Myocyte (in vitro differentiated cells): ENCODE measurements around the gene CEP192. TPM values are rescaled to one million over a fixed set of nuclear protein-coding genes. Genes with fewer than 3 reads are reported as not detected.
A peak's percentile ranks its signal among the peaks of the same experiment; 100 is the strongest.
"Not testable (repeated sequence)": the region's sequence is repeated elsewhere in the genome, so short reads cannot be mapped to it uniquely, and the experiment has no call there.

Experiments used
- DNase-seq: peaks from one replicate; pipeline ENCODE4 v3.0.0-alpha.2; 2012; ENCODE audit warnings: low read depth
- total RNA-seq: library from RNA; depleted of rRNA; stranded (reverse); fragments of >200 nt; gene quantifications from 2 replicates; pipeline ENCODE4 v1.2.3, GENCODE V29; 2014

CEP192 gene
- total RNA-seq, 1 donor from 2014 or later = 17.0 TPM

DNA sequence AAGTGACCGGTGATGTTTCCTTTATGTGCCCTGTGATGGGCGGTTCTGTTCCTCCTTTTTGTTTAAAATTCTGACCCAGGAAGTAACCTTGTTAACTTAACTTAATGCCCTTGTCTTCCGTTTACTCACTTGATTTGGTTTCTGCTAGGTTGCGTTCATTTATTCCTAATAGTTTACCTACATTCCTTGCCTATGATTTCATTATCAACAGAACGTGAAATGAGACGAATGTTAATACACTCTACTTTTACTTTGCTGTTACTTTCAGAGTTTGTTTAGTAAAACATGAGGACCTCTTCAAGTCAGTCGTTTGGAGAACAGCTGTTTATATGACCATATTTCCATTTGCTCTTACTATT, 638 bp downstream of the CEP192 start:
- DNase-seq = no peak

DNA sequence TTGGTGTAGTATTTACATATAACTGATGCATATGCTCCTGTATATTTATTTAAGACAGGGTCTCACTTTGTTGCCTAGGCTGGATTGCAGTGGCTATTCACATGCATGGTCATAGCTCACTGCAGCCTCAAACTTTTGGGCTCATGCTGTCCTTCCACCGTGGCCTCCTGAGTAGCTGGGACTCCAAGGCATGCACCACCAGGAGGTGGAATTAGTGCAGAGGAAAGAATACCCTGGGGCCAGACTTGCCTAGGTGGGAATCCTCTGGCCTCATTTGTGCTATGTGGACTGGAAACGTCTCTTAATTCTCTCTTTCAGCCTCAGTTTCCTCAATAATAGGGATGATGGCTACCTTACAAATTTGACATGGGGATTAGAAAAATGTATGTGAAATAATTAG, 2.3 kb downstream of the CEP192 start:
- DNase-seq = no peak

DNA sequence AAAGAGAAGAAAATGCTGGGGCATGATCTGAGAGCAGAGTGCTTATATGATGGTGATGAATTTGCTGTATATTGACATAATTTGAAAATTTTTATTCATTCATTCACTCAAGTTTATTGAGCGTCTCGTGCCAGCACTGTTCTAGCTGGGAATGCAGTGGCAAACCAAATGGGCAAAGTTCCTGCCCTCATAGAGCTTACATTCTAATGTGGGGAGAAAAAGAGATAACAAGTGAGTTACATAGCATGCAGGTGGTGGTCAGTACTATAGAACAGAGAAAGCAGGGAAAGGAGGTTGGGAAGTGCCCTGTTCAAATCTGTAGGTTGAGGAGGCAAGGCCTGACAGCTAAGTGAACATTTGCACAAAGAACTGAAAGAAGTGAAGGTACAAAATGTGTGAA, 4.3 kb downstream of the CEP192 start:
- DNase-seq = no peak

DNA sequence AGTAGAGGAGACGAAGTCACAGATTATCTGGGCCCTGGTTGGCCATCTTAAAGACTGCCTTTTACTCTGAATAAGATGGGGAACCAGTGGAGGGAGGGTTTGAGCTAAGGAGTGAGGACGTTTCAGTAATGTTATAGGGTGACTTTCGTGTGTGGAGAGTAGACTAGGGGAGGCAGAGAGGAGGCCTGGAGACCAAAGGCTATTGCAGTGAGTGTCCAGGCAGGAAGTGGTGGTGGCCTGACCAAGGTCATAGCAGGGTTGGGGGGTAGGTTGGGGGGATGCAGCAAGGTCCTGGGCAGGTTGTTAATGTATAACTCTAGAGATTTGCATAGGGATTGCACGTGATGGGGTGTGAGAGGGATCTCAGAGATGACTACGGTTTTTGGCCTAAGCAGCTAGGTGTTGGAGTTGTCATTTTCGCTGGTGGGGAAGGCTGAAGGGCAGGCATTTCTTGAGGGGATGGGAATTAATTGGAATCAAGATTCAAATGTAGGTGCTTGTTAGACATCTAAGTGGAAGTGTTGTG, 4.9 kb downstream of the CEP192 start:
- DNase-seq = no peak

DNA sequence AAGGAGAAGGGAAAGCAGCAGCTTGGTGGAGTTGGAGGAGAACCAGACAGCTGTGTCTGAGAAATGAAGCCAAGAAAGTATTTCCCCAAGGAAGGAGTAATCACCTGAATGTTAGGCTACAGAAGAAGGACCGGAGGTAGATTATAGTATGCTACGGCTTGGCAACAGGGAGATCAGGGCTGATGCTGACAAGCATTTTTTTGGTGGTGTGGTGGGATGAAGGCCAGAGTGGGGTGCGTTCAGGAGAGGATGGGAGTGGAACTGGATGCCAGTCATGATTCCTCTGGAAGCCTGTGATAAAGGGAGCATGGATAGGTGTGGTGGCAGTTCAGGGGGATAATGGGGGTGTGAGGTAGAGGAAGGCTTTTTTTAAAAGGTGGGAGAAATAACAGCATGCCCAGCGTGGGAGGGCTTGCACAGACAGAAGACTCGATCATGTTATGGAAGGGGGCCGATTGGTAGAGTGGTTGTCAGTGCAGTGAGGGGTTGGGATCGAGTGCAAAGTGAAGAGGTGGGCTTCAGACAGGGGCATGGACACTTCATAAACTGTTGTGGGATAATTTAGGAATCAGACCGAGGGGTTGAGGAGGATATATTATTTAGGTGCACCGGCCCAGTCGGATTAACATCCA, 5.6 kb downstream of the CEP192 start:
- no peak for DNase-seq

DNA sequence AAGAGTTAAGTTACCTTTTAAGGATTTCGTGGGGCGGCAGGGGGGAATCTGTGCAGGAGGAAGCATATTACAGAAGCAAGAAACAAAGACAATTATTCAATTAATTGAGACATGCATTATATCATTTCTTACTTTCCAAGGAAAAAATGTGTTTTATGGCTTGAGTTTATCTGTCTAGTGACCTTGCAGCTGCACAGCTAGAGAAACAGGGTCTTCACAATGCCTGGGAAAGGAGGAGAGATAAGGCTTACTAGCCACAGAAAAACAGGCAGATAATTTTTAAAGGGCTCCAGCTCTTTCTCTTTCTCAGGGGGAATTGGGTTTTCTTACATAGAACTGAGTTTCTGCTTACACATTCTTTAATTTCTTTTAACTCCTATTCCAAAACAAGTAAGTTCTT, 6.2 kb downstream of the CEP192 start:
- DNase-seq = not testable (repeated sequence)

DNA sequence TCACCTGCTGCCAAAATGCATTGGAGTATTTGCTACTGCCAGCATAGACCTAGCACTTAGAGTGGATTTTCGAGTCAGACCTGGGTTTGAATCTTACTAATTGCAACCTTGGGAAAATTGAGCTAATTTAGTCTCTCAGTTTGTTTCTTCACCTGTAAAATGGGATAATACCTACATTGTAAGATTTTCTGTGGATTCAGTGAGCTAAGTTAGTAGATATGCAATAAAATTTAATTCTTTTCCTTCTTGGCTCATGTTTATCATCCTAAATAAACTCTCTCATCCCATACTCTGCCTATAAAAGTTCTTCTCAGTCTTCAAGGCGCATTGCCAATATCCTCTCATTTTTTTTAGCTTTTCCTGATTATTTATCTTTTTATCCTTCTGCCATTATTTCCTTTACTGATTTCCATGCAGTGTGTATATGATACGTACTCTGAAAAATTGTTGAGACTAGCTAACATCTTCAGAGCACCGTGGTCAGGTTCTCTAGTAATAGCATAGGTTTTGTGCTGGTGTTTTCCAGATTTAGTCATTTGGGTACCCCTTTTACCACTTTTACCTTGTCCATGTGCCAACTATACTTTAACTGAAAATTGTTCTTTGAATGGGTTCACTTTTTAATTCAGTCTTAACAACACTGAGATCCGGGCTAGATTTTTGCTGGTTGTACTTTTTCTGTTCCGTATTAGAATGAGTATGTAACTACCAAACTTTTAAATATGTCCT, 7.3 kb downstream of the CEP192 start:
- DNase-seq = no peak

DNA sequence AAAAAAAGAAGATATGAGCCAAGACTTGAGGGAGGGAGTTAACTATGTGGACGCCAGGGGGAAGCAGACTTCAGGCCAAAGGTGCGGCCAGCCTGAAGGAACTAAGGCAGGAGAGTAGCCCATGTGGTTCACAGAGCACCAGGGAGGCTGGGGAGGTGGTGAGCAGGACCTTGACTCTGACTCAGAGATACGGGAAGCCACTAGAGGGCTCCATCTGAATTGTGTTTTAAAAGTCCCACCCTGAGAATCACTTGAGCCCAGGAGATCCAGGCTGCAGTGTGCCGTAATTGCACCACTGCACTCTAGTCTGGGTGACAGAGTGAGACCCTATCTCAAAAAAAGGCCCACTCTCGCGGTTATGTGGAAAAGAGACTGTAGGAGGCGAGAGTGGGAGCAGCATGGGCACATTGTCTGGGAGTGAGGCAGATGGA, 12.3 kb downstream of the CEP192 start:
- peak; percentile 26 for DNase-seq

DNA sequence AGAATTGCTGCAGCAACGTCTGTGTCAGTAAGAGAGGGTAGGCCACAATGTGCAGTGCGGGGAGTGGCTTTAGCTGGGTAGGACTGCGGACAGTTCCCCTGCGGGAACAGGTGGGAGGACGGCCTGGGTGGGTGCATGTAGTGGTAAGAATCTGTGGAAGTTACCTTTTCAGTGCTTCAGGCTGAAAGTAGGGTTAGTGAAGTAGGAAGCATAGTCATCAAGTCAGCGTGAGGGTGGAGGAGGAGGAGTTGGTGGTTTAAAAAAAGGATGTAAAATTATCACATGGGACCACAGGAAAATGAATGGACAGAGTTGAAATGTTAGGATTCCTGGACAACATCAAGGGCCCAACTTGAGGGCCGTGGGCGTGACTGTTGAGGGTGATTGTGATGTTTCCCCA, 13.2 kb downstream of the CEP192 start:
- DNase-seq = no peak

DNA sequence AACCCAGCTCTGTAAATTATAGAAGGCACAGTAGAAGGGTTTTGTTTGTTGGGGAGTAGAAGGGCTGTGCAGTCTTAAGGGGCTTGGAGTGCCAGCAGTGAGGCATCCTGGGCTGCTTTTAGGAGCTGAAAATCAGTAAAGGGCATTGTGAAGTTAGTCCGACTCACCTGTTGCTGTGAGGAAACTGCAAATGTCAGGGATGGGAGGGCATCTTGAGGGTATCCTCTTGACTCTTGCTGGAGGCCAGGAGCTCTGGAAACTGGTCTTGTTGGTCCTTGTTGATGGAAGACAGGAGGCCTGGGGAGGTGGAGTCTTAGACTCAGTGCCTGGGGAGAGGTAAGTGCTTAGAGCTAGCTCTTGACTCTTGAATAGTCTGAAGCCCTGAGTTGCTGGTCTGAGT, 14.1 kb downstream of the CEP192 start:
- DNase-seq = no peak

DNA sequence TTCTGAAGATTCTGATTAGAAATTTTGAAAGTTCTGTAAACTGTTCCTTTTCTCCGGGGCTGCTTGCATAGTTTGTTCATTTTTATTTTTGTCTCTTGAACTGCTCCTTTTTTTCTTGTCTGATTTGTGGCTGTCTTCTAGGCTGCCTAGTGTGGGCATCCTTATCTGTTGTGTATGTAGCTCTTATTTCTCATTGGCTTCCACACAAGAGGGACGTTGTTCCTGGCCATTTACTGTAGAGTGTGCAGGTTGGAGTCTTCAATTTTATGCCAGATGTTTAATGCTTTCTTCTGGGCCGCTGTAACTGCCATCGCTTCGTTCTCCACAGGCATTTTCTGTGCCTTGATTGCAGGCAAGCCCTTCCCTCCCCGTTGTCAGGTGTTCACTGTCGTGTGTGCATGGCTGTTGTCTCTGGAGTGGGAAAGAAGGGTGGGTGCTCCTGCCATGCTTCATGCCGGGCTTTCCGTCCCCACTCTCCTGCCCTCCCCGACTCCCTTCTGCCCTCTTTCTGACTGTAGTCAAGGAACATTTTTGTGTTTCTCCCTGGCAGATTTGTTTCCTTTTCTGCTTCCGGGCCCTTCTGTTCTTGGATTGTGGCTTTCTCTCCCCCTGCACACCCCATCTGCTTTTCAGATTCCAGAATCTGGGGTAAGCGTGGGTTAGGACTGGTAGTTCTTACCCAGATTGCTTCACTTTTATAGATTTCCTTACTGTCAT, 15.5 kb downstream of the CEP192 start:
- peak; percentile 45 for DNase-seq

DNA sequence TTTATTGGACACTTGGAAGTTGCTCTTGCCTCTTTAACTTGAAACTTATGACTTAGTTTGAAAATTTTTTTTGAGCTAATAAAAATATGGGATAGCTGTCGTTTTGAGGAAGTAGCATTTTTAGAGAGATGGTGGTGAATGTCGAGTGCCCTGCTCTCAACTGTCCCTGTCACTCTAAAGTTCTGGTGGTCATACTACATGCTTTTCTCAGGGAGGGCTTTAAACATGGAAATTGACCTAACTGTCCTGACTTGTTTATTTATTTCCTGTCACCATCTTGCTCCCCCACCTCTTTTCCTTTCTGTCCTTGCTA, 16.0 kb downstream of the CEP192 start:
- DNase-seq = peak; percentile 55

DNA sequence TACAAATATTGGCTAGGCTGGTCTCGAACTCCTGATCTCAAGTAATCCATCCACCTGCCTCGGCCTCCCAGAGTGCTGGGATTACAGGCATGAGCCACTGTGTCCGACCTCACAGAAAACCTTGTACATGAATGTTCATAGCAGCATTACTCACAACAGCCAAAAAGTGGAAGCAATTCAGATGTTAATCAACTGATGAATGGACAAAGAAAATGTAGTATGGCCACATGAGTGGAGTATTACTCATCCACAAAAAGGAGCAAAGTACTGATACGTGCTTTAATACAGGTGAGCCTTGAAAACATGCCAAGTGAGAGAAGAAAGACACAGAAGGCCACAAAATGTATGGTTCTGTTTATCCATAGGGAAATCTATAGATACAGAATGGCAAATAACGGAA, 20.6 kb downstream of the CEP192 start:
- DNase-seq = no peak

DNA sequence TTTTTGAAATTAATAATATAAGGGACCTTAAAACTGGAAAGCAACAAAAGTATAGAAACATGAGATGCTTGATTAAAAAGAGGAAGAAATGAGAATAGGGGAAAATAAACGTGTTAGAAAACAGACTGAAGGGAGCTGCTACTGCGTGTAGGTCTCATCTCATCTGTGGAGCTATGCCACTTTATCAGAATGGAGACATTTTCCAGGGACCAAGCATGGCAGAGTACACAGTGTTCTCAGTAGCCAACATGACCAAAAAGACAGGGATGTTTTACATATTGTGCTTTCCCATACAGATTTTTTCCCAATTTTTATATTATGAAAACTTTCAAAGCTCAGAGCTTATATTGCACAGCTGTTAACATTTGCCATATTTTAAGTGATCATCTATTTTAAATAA, 23.1 kb downstream of the CEP192 start:
- no peak for DNase-seq

DNA sequence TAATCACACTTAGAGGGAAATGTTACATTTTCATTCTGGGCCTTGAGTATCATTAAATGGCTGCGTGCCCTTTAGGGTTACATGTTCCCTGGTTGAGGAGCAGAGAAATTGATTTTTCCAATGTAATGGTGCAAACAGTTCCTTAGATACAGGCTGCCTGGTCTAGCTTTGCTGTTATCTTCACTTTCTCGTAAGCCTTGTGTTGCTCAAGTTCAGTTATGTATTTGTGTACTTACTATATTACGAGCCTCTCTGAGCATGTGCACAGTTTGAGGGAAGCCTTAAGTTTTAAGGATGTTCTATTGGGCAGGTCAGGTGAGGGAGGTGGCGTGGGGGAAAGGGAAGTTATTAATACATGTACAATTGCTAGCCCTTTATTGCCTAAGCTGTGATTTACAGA, 23.7 kb downstream of the CEP192 start:
- DNase-seq = no peak

DNA sequence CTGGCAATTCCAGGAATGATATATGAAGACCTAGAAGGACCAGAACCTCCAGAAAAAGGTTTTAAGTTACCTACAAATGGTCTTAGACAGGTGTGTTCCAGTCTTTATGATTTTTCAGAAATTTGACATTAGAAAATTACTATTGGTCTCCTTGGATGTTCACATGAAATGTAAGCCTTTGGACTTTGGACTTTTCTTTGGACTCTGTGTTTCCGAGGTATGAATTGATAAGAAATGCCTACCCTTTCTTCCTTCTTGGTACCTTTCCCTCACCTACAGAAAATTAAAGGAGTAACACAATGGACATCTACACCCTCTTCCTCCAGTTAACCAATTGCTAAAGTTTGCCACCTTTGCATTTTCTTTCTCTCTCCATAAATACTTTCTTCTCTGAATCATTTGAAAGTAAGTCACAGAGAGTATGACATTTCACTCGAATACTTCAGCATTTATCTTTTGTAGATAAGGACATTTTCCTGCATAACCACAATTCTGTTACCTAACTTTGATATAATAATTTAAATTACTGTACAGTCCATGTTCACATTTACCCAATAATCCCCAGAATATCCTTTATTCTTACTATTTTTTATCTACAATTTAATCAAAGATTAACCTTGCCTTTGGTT, 26.2 kb downstream of the CEP192 start:
- DNase-seq = no peak

DNA sequence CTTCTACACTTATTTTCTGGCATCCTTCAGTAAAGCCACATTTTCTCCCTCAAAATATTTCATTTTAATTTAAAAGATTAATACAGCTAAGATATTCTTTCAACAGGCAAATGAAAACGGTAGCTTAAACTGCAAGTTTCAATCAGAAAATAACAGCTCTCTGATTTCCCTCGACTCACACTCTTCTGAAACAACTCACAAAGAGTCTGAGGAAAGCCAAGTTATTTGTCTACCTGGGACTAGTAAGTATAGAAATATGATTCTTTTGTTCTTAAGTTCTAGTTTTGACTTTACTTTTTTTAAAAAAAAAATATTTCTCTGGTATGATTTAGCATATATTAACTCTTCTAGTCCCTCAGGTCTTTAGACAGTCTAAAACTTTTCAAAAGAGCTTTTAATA, 27.2 kb downstream of the CEP192 start:
- DNase-seq = no peak

DNA sequence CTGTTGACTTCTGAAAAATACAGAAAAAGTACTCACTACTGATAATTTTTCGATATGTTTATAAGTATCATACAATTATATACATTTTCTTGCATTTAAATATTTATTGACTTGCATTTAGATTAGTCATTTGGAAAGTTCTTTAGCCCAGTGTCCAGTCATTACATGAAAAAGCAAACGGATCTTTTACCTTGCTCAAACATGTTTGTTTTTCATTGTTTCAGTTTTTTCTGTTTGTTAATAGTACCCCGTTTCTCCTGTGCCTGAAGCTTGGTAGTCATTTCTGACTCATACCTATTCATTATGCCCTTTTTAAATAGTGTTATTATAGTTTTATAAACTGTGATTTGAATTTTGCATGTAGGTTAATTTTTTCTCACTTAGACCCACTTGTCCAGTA, 28.1 kb downstream of the CEP192 start:
- no peak for DNase-seq

DNA sequence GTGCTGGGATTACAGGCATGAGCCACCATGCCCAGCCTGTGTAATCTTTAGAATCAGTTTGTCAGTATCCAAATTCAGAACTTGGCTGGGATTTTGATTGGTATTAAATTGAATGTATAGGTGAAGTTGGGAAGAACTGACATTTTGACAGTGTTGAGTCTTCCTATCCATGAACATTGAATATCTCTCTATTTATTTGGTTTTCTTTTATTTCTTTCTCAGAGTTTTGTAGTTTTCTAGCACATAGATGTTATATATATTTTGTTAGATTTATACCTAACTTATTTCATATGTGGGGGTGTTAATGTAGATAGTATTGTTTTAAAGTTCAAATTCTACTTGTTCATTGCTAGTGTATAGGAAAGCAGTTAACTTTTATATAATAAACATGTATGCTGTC, 31.5 kb downstream of the CEP192 start:
- DNase-seq = no peak

DNA sequence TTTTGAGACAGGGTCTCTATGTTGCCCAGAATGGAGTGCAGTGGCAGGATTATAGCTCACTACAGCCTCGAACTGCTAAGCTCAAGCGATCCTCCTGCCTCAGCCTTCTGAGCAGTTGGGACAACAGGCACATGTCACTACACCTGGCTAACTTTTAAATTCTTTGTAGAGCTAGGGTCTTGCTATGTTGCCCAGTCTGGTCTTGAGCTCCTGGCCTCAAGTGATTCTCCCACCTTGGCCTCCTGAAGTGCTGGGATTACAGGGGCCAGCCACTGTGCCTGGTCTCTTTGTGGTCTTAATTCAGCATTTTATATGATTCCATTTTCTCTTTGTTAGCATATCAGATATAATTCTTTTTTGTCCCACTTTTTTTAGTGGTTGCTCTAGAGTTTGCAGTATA, 34.1 kb downstream of the CEP192 start:
- DNase-seq = no peak

DNA sequence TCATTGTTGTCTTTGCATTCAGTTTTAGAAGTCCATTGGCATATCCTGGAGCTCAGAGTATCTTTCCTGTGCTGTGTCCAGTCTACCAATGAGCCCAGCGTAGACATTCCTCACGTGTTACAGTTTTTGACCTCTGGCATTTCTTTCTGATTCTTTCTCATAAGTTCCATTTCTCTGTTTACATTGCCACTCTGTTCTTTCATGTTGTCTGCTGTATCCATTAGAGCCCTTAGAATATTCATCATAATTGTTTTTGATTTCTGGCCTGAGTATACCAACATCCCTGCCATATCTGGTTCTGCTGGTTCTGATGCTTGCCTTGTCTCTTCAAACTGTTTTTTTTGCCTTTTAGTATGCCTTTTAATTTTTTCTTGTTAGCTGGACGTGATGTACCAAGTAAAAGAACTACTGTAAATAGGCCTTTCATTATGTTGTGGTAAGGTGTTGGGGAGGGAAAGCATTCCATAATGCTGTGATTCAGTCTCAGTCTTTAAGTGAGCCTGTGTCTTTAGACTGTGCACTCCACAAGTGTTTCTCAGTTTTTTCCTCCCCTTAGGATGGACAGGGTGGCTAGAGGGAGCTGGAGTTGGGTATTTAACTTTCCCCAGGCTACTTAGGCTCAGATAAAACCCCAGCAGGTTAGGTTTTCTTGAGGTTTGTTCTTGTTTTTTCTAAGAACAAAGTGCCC, 35.6 kb downstream of the CEP192 start:
- no peak for DNase-seq

DNA sequence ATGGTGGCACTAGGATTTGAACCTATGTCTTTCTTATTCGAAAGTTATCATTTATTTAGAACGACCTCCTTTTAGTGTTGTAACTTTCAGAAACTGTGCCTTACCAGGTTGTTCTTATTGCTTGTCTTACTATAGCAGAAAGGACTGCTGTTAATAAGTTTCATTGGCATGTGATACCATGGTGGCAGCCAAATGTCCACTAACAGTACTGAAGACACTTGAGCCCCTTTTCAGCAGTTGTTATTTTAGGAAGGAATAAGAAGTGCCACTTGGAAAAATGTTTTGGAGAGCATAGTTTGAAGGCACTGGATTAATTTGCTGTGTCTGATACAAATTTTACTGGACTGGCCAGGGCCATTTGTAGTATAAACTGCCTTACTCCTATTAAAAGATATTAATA, 37.7 kb downstream of the CEP192 start:
- peak; percentile 26 for DNase-seq
